GM18502 (cell line): ENCODE measurements around the gene EXOSC10.
"Not testable (repeated sequence)": the region's sequence is repeated elsewhere in the genome, so short reads cannot be mapped to it uniquely, and the experiment has no call there.

Experiments
- ATAC-seq: cut with Tn5 transposase; IDR thresholded peaks from one replicate; pipeline ENCODE4 v1.9.1; 2021; ENCODE audit warnings: mild to moderate bottlenecking; ENCODE audit not compliant: unreplicated experiment, poor library complexity

Gene EXOSC10

GRCh38 chr1:11045428-11046269 is 54.0 kb downstream of the EXOSC10 start:
- ATAC-seq: no peak

DNA sequence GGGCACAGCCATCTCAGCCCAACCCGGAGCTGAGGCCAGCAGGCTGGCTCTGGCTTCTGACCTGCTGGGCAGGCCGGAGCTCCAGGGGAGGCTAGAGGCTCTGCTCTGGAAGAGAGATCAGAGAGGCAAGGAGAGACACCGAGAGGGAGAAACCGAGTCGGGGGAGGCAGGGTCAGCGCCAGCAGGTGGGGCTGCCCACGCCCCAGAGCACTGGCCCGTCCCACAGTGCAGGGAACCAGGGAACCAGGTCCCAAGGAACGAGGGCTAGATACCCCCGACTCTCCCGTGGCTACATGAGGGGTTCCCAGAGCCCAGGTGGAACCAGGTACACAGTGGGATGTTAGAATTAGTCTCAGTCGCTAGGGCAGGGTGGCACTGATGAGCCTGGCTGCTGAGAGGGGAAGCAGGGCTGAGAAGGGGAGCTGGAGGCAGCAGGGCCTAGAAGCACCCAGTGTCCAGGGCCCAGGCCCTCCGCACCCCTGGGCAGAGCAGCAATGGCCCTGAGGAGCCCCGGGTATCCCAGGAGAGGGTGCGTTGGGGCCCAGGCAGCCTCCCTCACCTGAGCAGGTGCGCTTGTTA is 54.7 kb downstream of the EXOSC10 start:
- ATAC-seq: no peak

GRCh38 chr1:11044086-11044848 is 55.4 kb downstream of the EXOSC10 start:
- ATAC-seq: no peak

DNA sequence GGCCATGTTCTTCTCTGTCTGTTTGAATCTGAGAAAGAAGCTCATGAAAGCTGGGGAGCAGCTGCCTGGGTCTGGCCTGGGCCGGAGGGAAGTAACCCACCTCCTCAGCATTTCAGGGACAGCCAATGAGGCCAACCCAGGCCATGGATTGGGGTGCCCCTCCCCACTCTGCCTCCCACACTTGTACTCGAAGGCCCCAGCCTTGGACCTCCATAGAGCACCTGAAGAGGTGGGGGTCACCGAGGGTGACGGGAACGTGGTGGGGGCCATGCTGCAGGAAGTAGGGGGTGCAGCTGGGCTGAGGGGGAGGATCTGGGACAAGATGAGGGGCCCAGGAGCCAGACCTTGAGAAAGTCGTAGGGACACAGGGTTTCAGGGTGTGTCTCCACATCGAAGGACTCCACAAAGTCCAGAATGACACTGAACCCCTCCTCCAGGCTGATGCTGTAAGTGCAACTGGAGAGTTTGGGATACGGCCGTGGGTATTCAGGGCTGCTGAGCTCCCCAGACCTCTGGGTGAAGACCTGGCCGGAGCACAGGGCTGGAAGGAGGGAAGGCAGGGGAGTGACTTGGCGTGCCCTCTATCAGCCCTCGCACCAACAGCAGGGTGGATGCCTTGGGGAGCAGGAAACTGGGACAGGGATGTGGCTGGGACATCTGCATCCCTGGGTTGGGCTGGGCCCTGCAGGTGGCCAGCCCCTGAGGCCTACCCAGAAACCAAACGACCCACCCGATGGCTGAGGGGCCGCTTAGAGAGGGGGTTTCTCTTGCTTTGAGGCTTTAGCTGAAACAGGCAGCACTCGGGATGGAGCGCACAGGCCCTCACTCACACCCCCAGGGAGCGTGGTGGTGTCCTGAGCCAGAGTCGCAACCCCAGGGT is 56.4 kb downstream of the EXOSC10 start:
- no peak for ATAC-seq

DNA sequence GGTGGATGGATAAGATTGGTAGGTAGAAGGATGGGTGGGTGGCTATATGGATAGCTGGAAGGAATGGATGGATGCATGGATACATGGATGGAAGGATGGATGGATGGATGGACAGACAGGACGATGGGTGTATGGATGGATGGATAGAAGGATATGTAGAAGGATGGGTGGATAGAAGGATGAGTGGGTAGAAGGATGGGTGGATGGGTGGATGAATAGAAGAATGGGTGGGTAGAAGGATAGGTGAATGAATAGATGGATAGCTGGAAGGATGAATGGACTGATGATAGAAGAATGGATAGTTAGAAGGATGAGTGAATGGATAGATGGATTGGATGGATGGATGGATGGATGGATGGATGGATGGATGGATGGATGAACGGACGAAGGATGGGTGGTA is 57.6 kb downstream of the EXOSC10 start:
- ATAC-seq: no peak

DNA sequence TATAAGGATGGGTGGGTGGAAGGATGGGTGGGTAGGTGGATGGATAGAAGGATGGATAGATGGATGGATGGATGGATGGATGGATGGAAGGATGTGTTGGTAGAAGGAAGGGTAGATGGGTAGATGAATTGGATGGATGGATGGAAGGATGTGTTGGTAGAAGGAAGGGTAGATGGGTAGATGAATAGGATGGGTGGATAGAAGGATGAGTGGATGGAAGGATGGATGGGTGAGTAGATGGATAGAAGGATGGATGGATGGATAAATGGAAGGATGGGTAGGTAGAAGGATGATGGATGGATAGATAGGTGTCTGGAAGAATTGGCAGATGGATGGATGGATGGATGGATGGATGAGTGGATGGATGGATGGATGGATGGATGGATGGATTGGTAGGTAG is 58.6 kb downstream of the EXOSC10 start:
- no peak for ATAC-seq

- ATAC-seq: not testable (repeated sequence)
Observed at GRCh38 chr1:11040105-11040429, 59.6 kb downstream of the EXOSC10 start.

- no peak for ATAC-seq
Observed at GRCh38 chr1:11039351-11040104, 60.1 kb downstream of the EXOSC10 start.

DNA sequence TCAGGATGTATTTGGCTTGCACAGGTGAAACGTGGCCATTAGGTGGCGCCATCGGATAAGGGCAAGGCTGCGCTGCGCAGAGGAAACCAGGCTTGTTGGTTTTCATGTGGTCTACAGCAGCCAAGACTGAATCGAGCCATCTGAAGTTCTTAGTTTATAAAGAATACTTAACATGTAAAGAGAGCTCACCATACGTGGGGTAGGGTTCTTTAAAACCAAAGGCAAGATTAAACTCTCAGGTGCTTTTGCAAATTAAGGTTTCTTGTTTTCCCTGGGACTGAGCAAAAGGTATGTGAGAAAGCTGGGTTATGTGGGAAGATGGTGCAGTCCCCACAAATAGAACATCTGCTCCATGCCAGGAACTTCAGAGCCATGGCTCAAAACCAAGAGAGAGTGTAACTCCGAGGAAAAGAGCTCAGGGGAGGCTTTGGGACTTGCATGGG is 61.9 kb downstream of the EXOSC10 start:
- no peak for ATAC-seq

GRCh38 chr1:11037019-11037739 is 62.5 kb downstream of the EXOSC10 start:
- not testable (repeated sequence) for ATAC-seq

GRCh38 chr1:11031624-11032262 is 67.9 kb downstream of the EXOSC10 start:
- ATAC-seq: no peak

DNA sequence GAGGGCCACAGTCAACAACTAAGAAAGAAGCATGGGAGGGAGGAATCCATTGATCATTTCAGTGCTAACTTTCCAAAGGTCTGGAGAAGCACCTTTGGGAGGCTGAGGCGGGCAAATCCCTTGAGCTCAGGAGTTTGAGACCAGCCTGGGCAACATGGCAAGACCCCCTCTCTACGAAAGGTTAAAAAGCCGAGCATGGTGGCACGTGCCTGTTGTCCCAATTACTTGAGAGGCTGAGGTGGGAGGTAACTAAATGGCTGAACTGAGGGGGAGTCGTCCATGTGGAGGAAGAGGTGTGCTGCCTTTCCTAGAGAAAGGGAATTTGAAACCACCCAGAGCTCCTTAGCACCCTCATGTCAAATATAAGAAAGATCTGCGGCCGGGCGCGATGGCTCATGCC is 68.8 kb downstream of the EXOSC10 start:
- ATAC-seq: no peak

- no peak for ATAC-seq
Observed at GRCh38 chr1:11028018-11028417, 71.7 kb downstream of the EXOSC10 start.

- no peak for ATAC-seq
Observed at GRCh38 chr1:11027316-11027715, 72.4 kb downstream of the EXOSC10 start.

DNA sequence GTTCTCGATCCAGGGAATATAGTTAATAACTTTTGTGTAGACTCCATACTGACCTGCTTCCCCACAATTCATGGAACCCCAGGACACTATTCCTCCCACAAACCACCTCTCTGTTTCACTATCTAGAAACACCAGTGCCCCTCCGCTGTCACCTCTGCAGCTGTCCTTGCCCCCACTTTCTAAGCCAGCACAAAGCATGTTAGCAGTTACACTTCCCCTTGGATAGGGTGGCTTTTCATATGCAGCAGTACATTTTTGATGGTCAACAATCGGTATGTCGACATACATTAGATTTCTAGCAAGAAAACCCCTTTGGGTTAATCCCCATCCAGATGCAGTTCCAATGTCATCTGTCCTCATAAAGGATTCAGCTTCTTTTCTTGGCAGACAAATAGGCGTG is 72.8 kb downstream of the EXOSC10 start:
- no peak for ATAC-seq

- no peak for ATAC-seq
Observed at GRCh38 chr1:11026052-11026451, 73.6 kb downstream of the EXOSC10 start.

- ATAC-seq: no peak
Observed at GRCh38 chr1:11025618-11026017, 74.1 kb downstream of the EXOSC10 start.

DNA sequence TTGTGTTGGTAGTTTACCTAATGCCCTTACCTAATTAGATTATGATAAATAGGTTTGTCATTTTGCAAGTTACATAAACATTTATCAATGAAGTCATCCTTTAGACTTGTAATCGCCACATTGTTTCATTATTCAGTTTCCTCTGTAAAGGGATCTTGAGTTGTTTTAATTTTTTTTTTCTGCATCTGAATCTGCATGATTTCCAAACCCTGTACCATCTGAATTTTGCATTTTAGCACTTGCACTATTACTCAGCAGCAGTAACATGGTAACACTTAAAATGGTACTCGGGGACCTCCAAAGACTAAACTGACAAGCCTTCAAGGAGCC is 74.8 kb downstream of the EXOSC10 start:
- ATAC-seq: no peak
